H1 (cell line): Measurements from ENCODE around the gene RASSF5. TPM values are rescaled to one million over a fixed set of nuclear protein-coding genes. Genes with fewer than 3 reads are reported as not detected.

Source experiments
- RAD21 ChIP-seq, 2 experiments: IDR thresholded peaks in 1 of 2; conservative IDR thresholded peaks in 1 of 2; 2 replicates each; pipeline ENCODE4 v1.6.1; 2011; ENCODE audit warnings: low read depth in 2 of 2, low read length in 2 of 2, improper control_type of control experiment in 1 of 2, inconsistent platforms in 1 of 2, mild to moderate bottlenecking in 1 of 2, moderate library complexity in 1 of 2
- SIRT6 ChIP-seq: IDR thresholded peaks from one replicate; pipeline ENCODE4 v1.7.1; 2012; ENCODE audit warnings: low read length, inconsistent platforms
- SIX5 ChIP-seq: IDR thresholded peaks from 2 replicates; pipeline ENCODE4 v1.6.1; 2011; ENCODE audit warnings: mild to moderate bottlenecking, low read depth, low read length
- TEAD4 ChIP-seq: IDR thresholded peaks from 2 replicates; pipeline ENCODE4 v1.6.1; 2012; ENCODE audit warnings: low read depth, low read length, inconsistent platforms, mixed read lengths
- polyA plus RNA-seq, 7 experiments: library from polyadenylated mRNA; depleted of rRNA in 3 of 7; stranded (reverse) in 5 of 7; unstranded in 2 of 7; fragments of >200 nt in 5 of 7; fragments of 200-250 nt in 2 of 7; gene quantifications; 1 replicate in 5 of 7; 2 replicates in 1 of 7; 4 replicates in 1 of 7; pipeline versions ENCODE4 v1.2.1 to v1.2.3, GENCODE V29; 2011 to 2013; ENCODE audit warnings: missing spikeins in 2 of 7, mixed read lengths in 2 of 7
- total RNA-seq: library from RNA; stranded (reverse); fragmentation: NEBNext Ultra II Directional; extraction: Animal tissue kit (Norgen Biotek cat#: 25700); gene quantifications from 2 replicates; pipeline ENCODE4 v1.2.1, GENCODE V29; 2021

RASSF5 gene
- total and polyA plus RNA-seq, 2 of the 8 experiments (the other 6 are each of a cell fraction or from before 2014, with no cell fraction given): 0.82 to 1.8 TPM

DNA sequence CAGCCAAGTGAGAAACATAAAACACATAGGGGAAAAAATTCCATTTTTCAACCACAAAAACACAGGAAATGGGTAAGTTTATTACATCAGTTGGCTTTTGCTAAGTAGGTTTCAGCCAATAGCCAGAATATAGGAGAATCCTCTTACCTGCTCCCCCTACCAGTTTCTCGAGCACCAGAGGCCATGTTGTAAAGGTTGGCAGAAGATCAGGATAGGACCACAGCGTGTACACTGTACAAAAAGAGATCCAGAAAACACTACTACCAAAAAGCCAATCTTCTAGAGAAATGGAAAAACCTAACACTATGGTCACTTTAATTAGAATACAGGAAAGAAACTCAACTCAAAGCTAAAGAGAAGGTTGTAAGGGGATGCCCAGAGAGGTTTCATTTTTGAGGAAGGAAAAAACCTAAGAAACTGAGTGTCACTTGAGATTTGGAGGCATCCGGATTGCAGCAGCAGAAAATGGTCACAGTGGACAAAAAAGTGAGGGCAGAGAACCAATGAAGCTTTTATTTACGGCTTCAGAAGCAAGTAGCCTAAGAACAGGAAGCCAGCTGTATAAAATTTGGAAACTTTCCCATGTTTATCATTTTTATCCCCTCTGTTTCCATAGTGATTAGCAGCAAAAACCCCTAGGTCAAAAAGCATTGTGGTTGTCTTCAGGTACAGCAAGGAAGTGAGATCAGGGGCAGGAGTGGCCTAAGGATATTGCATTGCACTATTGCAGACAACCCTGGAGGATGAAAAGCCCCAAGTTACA is 102.1 kb downstream of the RASSF5 start (continued):
- no peak for TF ChIP-seq RAD21 (IDR thresholded peaks at IDR 0.05 in 1 of 2, conservative IDR thresholded peaks at IDR 0.05 in 1 of 2; ENCODE audit: low read depth in 2 of 2, low read length in 2 of 2)
- TF ChIP-seq SIRT6: no peak
- no peak for TF ChIP-seq TEAD4
- no peak for TF ChIP-seq SIX5
